ENCODE results near the gene ARHGAP19.

The ARHGAP19 gene

DNA sequence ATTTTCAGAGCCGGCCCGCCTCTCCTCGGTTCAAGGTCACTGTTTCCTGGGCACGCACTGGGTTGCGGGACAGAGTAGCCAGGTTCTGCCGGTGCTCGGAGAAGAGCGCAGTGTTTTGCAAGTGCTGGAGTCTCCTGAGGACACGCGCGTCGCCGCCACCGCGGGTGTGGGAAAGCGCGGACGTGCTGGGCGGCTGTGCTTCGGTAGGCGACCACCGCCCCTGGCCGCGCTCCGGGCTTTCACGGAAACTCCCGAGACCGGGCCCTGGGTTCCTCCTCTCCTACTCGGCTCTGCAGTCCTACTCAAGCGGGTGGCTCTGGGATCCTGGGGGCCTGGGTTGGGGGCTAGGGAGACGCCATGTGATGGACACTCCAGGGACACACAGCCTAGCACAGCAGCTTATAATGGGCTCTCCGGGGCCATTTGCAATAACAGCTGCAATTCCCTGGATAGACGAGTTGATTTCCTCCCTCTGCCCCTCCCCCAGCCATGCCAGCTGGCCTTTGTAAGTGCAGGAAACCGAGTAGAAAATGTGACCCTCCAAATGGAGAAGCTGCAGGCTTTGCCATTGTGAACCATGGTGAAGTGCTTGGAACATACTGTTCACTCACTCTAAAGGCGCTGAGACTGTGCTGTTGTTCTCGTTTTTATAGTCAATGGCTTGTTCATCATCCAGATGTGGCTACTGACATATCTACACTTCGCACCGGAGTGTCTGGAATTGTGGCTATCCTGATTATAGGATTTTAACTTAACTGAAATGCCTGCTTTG, 28.8 kb upstream of the ARHGAP19 start:
- no peak overlapping the region for H3K4me2 ChIP-seq (ENCODE audit: low read length)
- no peaks in the 10 kb centered on the region for H4K20me1 ChIP-seq (ENCODE audit: insufficient read depth, low read length)
- no peaks in the 10 kb centered on the region for H3F3A ChIP-seq (ENCODE audit: insufficient read depth, low read length)
- H2AFZ ChIP-seq (ENCODE audit: low read length) = no peak overlapping the region
- peaks cover 12% of the 10 kb centered on the region for H3K4me1 ChIP-seq (ENCODE audit: insufficient read depth, low read length, severe bottlenecking)
- no peaks in the 10 kb centered on the region for H3K9me2 ChIP-seq (ENCODE audit: low read depth, low read length)
- no peaks in the 10 kb centered on the region for H3K27me3 ChIP-seq (ENCODE audit: insufficient read depth, low read length)
- no peaks in the 10 kb centered on the region for H3K9me3 ChIP-seq (ENCODE audit: low read length)
- no peaks in the 10 kb centered on the region for H3K36me3 ChIP-seq (ENCODE audit: insufficient read depth, low read length)
- no peaks in the 10 kb centered on the region for H3K79me2 ChIP-seq (ENCODE audit: insufficient read depth, low read length)
- H3K9ac ChIP-seq (ENCODE audit: low read length) = no peak overlapping the region
- TF ChIP-seq, protein P1, sequence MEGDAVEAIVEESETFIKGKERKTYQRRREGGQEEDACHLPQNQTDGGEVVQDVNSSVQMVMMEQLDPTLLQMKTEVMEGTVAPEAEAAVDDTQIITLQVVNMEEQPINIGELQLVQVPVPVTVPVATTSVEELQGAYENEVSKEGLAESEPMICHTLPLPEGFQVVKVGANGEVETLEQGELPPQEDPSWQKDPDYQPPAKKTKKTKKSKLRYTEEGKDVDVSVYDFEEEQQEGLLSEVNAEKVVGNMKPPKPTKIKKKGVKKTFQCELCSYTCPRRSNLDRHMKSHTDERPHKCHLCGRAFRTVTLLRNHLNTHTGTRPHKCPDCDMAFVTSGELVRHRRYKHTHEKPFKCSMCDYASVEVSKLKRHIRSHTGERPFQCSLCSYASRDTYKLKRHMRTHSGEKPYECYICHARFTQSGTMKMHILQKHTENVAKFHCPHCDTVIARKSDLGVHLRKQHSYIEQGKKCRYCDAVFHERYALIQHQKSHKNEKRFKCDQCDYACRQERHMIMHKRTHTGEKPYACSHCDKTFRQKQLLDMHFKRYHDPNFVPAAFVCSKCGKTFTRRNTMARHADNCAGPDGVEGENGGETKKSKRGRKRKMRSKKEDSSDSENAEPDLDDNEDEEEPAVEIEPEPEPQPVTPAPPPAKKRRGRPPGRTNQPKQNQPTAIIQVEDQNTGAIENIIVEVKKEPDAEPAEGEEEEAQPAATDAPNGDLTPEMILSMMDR (IDR thresholded peaks at IDR 0.05; ENCODE audit: low read length) = no peak
- TF ChIP-seq EZH2 (IDR thresholded peaks at IDR 0.05; ENCODE audit: borderline replicate concordance, low read length) = no peak
- no peak overlapping the region for H3K27ac ChIP-seq (ENCODE audit: low read depth, low read length, poor library complexity, severe bottlenecking)
- H3K4me3 ChIP-seq (ENCODE audit: low read depth, low read length, poor library complexity, severe bottlenecking) = no peak overlapping the region

DNA sequence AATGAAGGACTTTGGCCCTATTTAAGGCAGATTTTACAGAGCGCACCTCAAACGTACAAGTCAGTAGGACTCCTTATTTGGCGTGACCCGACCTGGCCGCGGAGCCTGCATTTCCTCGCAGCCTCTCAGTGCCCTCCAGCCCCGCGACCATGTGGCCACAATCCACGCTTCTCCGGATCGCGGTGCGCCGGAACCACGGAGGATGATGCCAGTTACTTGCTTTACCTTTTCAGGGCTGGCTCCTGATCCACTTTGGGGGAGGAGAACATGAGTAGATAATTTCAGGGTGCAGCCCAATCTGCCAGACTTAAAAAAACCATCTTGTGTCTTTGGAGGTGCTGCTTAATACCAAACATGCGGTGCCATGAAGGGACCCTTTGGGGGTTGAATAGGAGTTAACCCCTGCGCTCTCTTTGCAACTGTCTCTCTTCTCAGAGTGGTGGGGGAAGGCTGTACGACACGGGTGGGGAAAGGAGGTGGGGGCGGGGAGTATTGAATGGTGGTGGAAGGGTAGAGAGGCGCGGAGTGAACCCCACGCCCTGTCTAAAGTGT, 28.1 kb upstream of the ARHGAP19 start:
- TF ChIP-seq, protein P1 (IDR thresholded peaks at IDR 0.05; ENCODE audit: low read length) = no peak
- TF ChIP-seq EZH2 (IDR thresholded peaks at IDR 0.05; ENCODE audit: borderline replicate concordance, low read length) = no peak
- Histone ChIP-seq H3K9me3 (ENCODE audit: low read length) (no peaks in the 10 kb centered on the region), H3K4me3 (ENCODE audit: low read depth, low read length, poor library complexity, severe bottlenecking) (peak overlapping the region; percentile 78), H3K9me2 (ENCODE audit: low read depth, low read length) (no peaks in the 10 kb centered on the region), H3K9ac (ENCODE audit: low read length) (no peak overlapping the region), H2AFZ (ENCODE audit: low read length) (no peak overlapping the region), H3K27ac (ENCODE audit: low read depth, low read length, poor library complexity, severe bottlenecking) (no peak overlapping the region), H3K36me3 (ENCODE audit: insufficient read depth, low read length) (no peaks in the 10 kb centered on the region), H4K20me1 (ENCODE audit: insufficient read depth, low read length) (no peaks in the 10 kb centered on the region), H3K4me1 (ENCODE audit: insufficient read depth, low read length, severe bottlenecking) (peaks cover 12% of the 10 kb centered on the region), H3F3A (ENCODE audit: insufficient read depth, low read length) (no peaks in the 10 kb centered on the region), H3K79me2 (ENCODE audit: insufficient read depth, low read length) (no peaks in the 10 kb centered on the region), H3K4me2 (ENCODE audit: low read length) (peak overlapping the region; percentile 88), H3K27me3 (ENCODE audit: insufficient read depth, low read length) (no peaks in the 10 kb centered on the region)

DNA sequence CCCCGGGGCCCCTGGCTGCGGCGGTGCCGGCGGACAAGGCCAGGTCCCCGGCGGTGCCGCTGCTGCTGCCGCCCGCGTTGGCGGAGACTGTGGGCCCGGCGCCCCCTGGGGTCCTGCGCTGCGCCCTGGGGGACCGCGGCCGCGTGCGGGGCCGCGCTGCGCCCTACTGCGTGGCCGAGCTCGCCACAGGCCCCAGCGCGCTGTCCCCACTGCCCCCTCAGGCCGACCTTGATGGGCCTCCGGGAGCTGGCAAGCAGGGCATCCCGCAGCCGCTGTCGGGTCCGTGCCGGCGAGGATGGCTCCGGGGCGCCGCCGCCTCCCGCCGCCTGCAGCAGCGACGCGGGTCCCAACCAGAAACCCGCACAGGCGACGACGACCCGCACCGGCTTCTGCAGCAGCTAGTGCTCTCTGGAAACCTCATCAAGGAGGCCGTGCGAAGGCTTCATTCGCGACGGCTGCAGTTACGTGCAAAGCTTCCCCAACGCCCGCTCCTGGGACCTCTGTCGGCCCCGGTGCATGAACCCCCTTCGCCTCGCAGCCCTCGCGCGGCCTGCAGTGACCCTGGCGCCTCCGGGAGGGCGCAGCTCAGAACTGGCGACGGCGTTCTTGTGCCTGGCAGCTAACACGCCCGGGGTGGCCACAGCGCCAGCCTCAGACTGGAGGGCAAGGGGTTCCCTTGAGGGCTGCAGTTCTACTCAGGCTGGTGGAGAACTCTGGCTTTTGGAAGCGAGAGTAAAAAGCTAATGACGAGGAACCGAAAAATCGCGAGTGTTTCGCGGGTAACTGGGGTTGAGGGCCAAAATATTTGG, 27.4 kb upstream of the ARHGAP19 start:
- Histone ChIP-seq H3K4me2 (ENCODE audit: low read length) (peak overlapping the region; percentile 88), H3K36me3 (ENCODE audit: insufficient read depth, low read length) (no peaks in the 10 kb centered on the region), H4K20me1 (ENCODE audit: insufficient read depth, low read length) (no peaks in the 10 kb centered on the region), H3K27me3 (ENCODE audit: insufficient read depth, low read length) (no peaks in the 10 kb centered on the region), H3K9me3 (ENCODE audit: low read length) (no peaks in the 10 kb centered on the region), H3K27ac (ENCODE audit: low read depth, low read length, poor library complexity, severe bottlenecking) (no peak overlapping the region), H3F3A (ENCODE audit: insufficient read depth, low read length) (no peaks in the 10 kb centered on the region), H2AFZ (ENCODE audit: low read length) (no peak overlapping the region), H3K9me2 (ENCODE audit: low read depth, low read length) (no peaks in the 10 kb centered on the region), H3K9ac (ENCODE audit: low read length) (peak overlapping the region; percentile 41; the same call in 1 of the 2 replicates), H3K4me3 (ENCODE audit: low read depth, low read length, poor library complexity, severe bottlenecking) (peak overlapping the region; percentile 78), H3K79me2 (ENCODE audit: insufficient read depth, low read length) (no peaks in the 10 kb centered on the region), H3K4me1 (ENCODE audit: insufficient read depth, low read length, severe bottlenecking) (peaks cover 12% of the 10 kb centered on the region)
- TF ChIP-seq, protein P1 (IDR thresholded peaks at IDR 0.05; ENCODE audit: low read length) = no peak
- TF ChIP-seq EZH2 (IDR thresholded peaks at IDR 0.05; ENCODE audit: borderline replicate concordance, low read length) = no peak
